Measurements from ENCODE around the gene COL11A1. TPM values are rescaled to one million over a fixed set of nuclear protein-coding genes. Genes with fewer than 3 reads are reported as not detected.

Gene COL11A1
- total RNA-seq, 1 experiment from 2014 or later: not detected

GRCh38 chr1:103122983-103123720 is 14.8 kb upstream of the COL11A1 start:
- CTCF ChIA-PET: no interaction called here

GRCh38 chr1:103120981-103121380 is 12.7 kb upstream of the COL11A1 start:
- no peaks in the 10 kb centered on the region for H4K20me1 ChIP-seq (ENCODE audit: insufficient read depth)

More at GRCh38 chr1:103122983-103123720, 14.8 kb upstream of the COL11A1 start:
- no peaks in the 10 kb centered on the region for H3F3A ChIP-seq (ENCODE audit: insufficient read depth, low read depth)
- no peaks in the 10 kb centered on the region for H3K27me3 ChIP-seq (ENCODE audit: insufficient read depth, low read depth)
- no peak overlapping the region for H3K4me3 ChIP-seq
- TF ChIP-seq CTCF (conservative IDR thresholded peaks at IDR 0.05): no peak
- H2AFZ ChIP-seq: no peak overlapping the region
- H3K4me2 ChIP-seq: no peak overlapping the region
- H3K27ac ChIP-seq: no peak overlapping the region
- POLR2A ChIA-PET (ENCODE audit: unreplicated experiment): no interaction called here
- no peaks in the 10 kb centered on the region for H3K9me3 ChIP-seq (ENCODE audit: insufficient read depth, low read depth)
- no peak for DNase-seq
- no peaks in the 10 kb centered on the region for H3K9me2 ChIP-seq (ENCODE audit: insufficient read depth)
- intact Hi-C loops (cut with micrococcal nuclease; ENCODE audit: unreplicated experiment): no loop called here
- no TSS peak for BruUV-seq (replicated peaks)
- no peaks in the 10 kb centered on the region for H3K36me3 ChIP-seq (ENCODE audit: low read depth)
- no peaks in the 10 kb centered on the region for H3K4me1 ChIP-seq (replicated peaks; ENCODE audit: insufficient read depth)
- H4K20me1 ChIP-seq (ENCODE audit: insufficient read depth): no peaks in the 10 kb centered on the region
- no peaks in the 10 kb centered on the region for H3K79me2 ChIP-seq (ENCODE audit: low read depth)

GRCh38 chr1:103112546-103112945 is 4.2 kb upstream of the COL11A1 start:
- H3F3A ChIP-seq (ENCODE audit: insufficient read depth, low read depth): no peaks in the 10 kb centered on the region
- DNase-seq: no peak
- H3K4me2 ChIP-seq: no peak overlapping the region
- TF ChIP-seq EZH2 (IDR thresholded peaks at IDR 0.05; ENCODE audit: low read depth): no peak
- TF ChIP-seq CTCF (conservative IDR thresholded peaks at IDR 0.05): no peak
- no peaks in the 10 kb centered on the region for H3K36me3 ChIP-seq (ENCODE audit: low read depth)
- ChIA-PET POLR2A (ENCODE audit: unreplicated experiment) (no interaction called here), CTCF (no interaction called here)
- H3K4me1 ChIP-seq (replicated peaks; ENCODE audit: insufficient read depth): no peaks in the 10 kb centered on the region
- H3K9me3 ChIP-seq (ENCODE audit: insufficient read depth, low read depth): no peaks in the 10 kb centered on the region
- H3K4me3 ChIP-seq: no peak overlapping the region
- H3K27me3 ChIP-seq (ENCODE audit: insufficient read depth, low read depth): no peaks in the 10 kb centered on the region
- H2AFZ ChIP-seq: no peak overlapping the region
- H3K79me2 ChIP-seq (ENCODE audit: low read depth): no peaks in the 10 kb centered on the region
- H4K20me1 ChIP-seq (ENCODE audit: insufficient read depth): no peaks in the 10 kb centered on the region
- no peak overlapping the region for H3K27ac ChIP-seq
- intact Hi-C loops (cut with micrococcal nuclease; ENCODE audit: unreplicated experiment): no loop called here
- BruUV-seq (replicated peaks): no TSS peak
- no peaks in the 10 kb centered on the region for H3K9me2 ChIP-seq (ENCODE audit: insufficient read depth)

More at GRCh38 chr1:103120981-103121380, 12.7 kb upstream of the COL11A1 start:
- ChIA-PET CTCF (no interaction called here), POLR2A (ENCODE audit: unreplicated experiment) (no interaction called here)
- no peaks in the 10 kb centered on the region for H3K36me3 ChIP-seq (ENCODE audit: low read depth)
- intact Hi-C loops (cut with micrococcal nuclease; ENCODE audit: unreplicated experiment): no loop called here
- BruUV-seq (replicated peaks): no TSS peak
- no peak for TF ChIP-seq CTCF (conservative IDR thresholded peaks at IDR 0.05)
- no peak for TF ChIP-seq EZH2 (IDR thresholded peaks at IDR 0.05; ENCODE audit: low read depth)
- H3K79me2 ChIP-seq (ENCODE audit: low read depth): no peaks in the 10 kb centered on the region
- H3K27ac ChIP-seq: no peak overlapping the region
- no peaks in the 10 kb centered on the region for H3F3A ChIP-seq (ENCODE audit: insufficient read depth, low read depth)
- H3K27me3 ChIP-seq (ENCODE audit: insufficient read depth, low read depth): no peaks in the 10 kb centered on the region
- no peak for DNase-seq
- no peak overlapping the region for H3K4me3 ChIP-seq
- no peak overlapping the region for H3K4me2 ChIP-seq
- no peaks in the 10 kb centered on the region for H3K4me1 ChIP-seq (replicated peaks; ENCODE audit: insufficient read depth)
- no peak overlapping the region for H2AFZ ChIP-seq
- H3K9me2 ChIP-seq (ENCODE audit: insufficient read depth): no peaks in the 10 kb centered on the region
- no peaks in the 10 kb centered on the region for H3K9me3 ChIP-seq (ENCODE audit: insufficient read depth, low read depth)

Data from PC-9 (cell line).